Activated CD4-positive, CD25-positive, alpha-beta regulatory T cell treated with anti-CD3 and anti-CD28 coated beads, Interleukin-2, amount 50 U/mL, for 16 hours (primary cell): ENCODE data around the gene TRIM62.

Source experiments
- DNase-seq: peaks from one replicate; pipeline ENCODE4 v3.0.0-alpha.2; 2020; ENCODE audit warnings: low read depth, low spot score

Gene TRIM62

GRCh38 chr1:33181921-33182341 lies at the start of gene TRIM62:
TRIM62 (minus strand) TSS chr1:33182043; CDS start chr1:33181432, 611 bp downstream.
- DNase-seq, result peak; percentile 44

GRCh38 chr1:33231166-33231565 lies 49.3 kb upstream of the TRIM62 start:
- DNase-seq, result no peak

- no peak for DNase-seq
These were observed 47.2 kb upstream of the TRIM62 start for GRCh38 chr1:33228935-33229487.

GRCh38 chr1:33225586-33225985 lies 43.7 kb upstream of the TRIM62 start:
- DNase-seq, result no peak

GRCh38 chr1:33224166-33224707 lies 42.4 kb upstream of the TRIM62 start:
- no peak for DNase-seq

- no peak for DNase-seq
These were observed 40.5 kb upstream of the TRIM62 start for GRCh38 chr1:33222381-33222780.

- no peak for DNase-seq
These were observed 39.5 kb upstream of the TRIM62 start for GRCh38 chr1:33221385-33221758.

GRCh38 chr1:33220676-33221384 lies 39.0 kb upstream of the TRIM62 start:
- no peak for DNase-seq

GRCh38 chr1:33219886-33220661 lies 38.2 kb upstream of the TRIM62 start:
- DNase-seq, result no peak

- no peak for DNase-seq
These were observed 30.1 kb upstream of the TRIM62 start for GRCh38 chr1:33211972-33212371.

GRCh38 chr1:33206340-33206739 lies 24.5 kb upstream of the TRIM62 start:
- no peak for DNase-seq

GRCh38 chr1:33195556-33195955 lies 13.7 kb upstream of the TRIM62 start:
- no peak for DNase-seq

GRCh38 chr1:33191731-33192275 lies 10.0 kb upstream of the TRIM62 start:
- DNase-seq, result no peak

GRCh38 chr1:33190701-33191100 lies 8.9 kb upstream of the TRIM62 start:
- DNase-seq, result no peak

GRCh38 chr1:33188572-33189275 lies 6.9 kb upstream of the TRIM62 start:
- DNase-seq, result no peak

- DNase-seq, result no peak
These were observed 5.1 kb upstream of the TRIM62 start for GRCh38 chr1:33186936-33187335.

GRCh38 chr1:33185541-33185940 lies 3.7 kb upstream of the TRIM62 start:
- DNase-seq, result no peak

GRCh38 chr1:33183306-33183705 lies 1.5 kb upstream of the TRIM62 start:
- no peak for DNase-seq

GRCh38 chr1:33182896-33183295 lies 1.1 kb upstream of the TRIM62 start:
- no peak for DNase-seq

- no peak for DNase-seq
These were observed 578 bp upstream of the TRIM62 start for GRCh38 chr1:33182401-33182841.
